Measurements from ENCODE around the gene ZNF22. TPM values are rescaled to one million over a fixed set of nuclear protein-coding genes. Genes with fewer than 3 reads are reported as not detected.

ZNF22 gene
- total RNA-seq, 2 donors from 2014 or later: 12.9 to 30.4 TPM

DNA sequence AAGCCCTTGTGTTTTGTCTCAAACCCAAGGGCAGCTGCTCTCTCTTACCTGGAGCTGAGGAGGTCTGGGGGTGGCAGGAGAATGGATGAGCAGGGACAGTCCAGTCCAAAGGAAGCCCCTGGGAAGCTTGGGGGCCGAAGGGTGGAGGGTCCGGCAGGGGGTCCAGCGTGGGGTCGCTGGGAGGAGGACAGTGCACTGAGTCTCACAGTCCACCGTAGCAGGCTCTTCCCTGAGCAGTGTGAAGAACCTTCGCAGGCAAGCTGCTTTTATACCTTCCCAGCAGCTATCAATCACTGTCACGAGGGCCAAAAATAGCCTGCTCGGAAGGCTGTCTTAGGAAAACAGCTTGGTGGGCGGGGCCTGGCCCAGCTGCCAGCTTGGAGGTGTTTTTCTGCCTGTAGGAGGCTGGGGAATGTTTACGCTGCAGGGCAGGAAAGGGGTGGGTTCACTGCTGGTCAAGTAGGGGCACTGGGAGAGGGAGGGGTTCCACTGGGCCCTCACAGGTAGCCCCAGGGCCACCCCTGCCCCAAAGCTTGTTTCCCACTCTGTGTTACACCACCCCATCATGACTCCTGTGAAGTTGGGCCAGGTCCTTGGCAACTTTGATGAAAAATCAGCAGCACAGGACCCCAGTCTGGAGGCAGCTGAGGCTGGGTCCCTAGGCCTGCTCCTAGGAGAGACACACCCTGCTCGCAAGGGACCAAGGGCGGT, 22.0 kb upstream of the ZNF22 start, which contains the start of gene DEPP1:
TSS of gene DEPP1 (minus strand) at position 240 of the 711 bp plus-strand sequence. CDS start 779 bp downstream, outside the sequence.
- Histone ChIP-seq H3K4me3 (peak within 1 kb of the TSS; percentile 71 to 74), H3K9me3 (no peaks in the 10 kb centered on the region), H3K27me3 (no peaks in the 10 kb centered on the region), H3K27ac (peak within 1 kb of the TSS; percentile 84 to 95 (median 91)), H3K36me3 (replicated peaks in 1 of 2; ENCODE audit: insufficient read depth in 1 of 2, low read depth in 2 of 2) (no peaks in the 10 kb centered on the region), H3K4me1 (peaks cover 83% of the 10 kb centered on the region)
- intact Hi-C loops (cut with DNase I): no loop called here
- WGBS, 2 donors: 4 to 6% methylated on average over 12 of the region's 12 CpGs
- ATAC-seq (peak; percentile 53), DNase-seq (peak; percentile 97 to 99 (median 99))
- TF ChIP-seq POLR2A (IDR thresholded peaks at IDR 0.05): peak; percentile 100
- peak in 4 of 7 experiments; percentile 54 to 60 (median 56) for TF ChIP-seq CTCF (IDR thresholded peaks at IDR 0.05)

- no peak overlapping the region for H3K4me3 ChIP-seq
- H3K27ac ChIP-seq: peak overlapping the region; percentile 84 to 95 (median 91)
- no peaks in the 10 kb centered on the region for H3K9me3 ChIP-seq
- 63 to 69% methylated on average over 11 to 13 of the region's 13 CpGs for WGBS, 2 donors
- peaks cover 83% of the 10 kb centered on the region for H3K4me1 ChIP-seq
- intact Hi-C loops (cut with DNase I): no loop called here
- H3K36me3 ChIP-seq (replicated peaks in 1 of 2; ENCODE audit: insufficient read depth in 1 of 2, low read depth in 2 of 2): no peaks in the 10 kb centered on the region
- DNase-seq: peak; percentile 19 to 57 (median 42)
- no peaks in the 10 kb centered on the region for H3K27me3 ChIP-seq
- no peak for ATAC-seq
- TF ChIP-seq POLR2A (IDR thresholded peaks at IDR 0.05) (no peak), CTCF (IDR thresholded peaks at IDR 0.05) (no peak)
Measured at GRCh38 chr10:44979281-44980191, 21.2 kb upstream of the ZNF22 start.

DNA sequence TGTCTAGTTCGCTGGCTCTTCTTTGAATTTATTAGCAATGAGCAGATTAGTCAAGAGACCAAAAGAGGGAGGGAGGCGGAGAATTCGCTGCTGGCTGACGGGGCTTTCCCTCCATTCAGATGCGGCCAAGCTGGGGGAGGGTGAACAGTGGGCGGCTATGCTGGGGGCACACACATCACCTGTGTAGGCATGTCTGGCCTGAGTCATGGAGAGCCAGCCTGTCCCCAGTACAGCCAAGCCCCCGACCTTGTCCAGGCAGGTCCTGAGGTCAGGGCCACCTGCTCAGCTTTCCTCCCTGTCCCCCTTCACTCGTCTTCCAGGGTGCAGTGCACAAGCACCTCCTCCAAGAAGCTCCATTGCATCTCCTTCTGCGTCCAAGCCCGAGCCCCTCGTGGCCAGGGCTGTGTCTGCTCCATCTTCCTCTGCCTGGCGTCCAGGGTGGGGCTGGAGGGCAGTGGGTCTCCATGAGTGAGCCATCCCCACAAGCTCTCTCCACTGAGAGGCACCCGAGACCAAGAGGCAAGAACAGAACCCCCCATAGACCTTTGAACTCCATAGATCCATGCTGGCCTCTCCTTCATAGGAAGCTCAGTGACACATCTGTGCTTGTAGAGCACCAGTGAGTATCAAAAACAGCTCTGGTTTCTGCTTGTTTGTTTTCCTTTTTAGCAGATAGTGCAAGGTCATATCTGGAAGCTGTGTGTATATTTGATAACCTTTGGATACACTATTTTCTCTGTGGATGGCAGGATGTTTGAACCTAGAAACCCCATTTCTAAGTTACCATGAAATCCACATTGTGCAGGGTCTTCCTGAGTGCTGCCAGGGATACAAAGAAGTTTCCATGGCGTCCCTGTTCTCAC, 20.2 kb upstream of the ZNF22 start:
- peak overlapping the region; percentile 41 to 95 (median 91) for H3K27ac ChIP-seq
- H3K9me3 ChIP-seq: no peaks in the 10 kb centered on the region
- H3K36me3 ChIP-seq (replicated peaks in 1 of 2; ENCODE audit: insufficient read depth in 1 of 2, low read depth in 2 of 2): no peaks in the 10 kb centered on the region
- ATAC-seq: no peak
- WGBS, 2 donors: 65 to 70% methylated on average over 14 of the region's 14 CpGs
- H3K4me1 ChIP-seq: peaks cover 85% of the 10 kb centered on the region
- H3K27me3 ChIP-seq: no peaks in the 10 kb centered on the region
- intact Hi-C loops (cut with DNase I): no loop called here
- peak in 2 of 4 donors; percentile 40 for DNase-seq
- no peak overlapping the region for H3K4me3 ChIP-seq
- TF ChIP-seq POLR2A (IDR thresholded peaks at IDR 0.05) (no peak), CTCF (IDR thresholded peaks at IDR 0.05) (no peak)

GRCh38 chr10:44981172-44982113, 19.3 kb upstream of the ZNF22 start:
- H3K4me3 ChIP-seq: no peak overlapping the region
- peak overlapping the region; percentile 41 to 95 (median 91) for H3K27ac ChIP-seq
- intact Hi-C loops (cut with DNase I): no loop called here
- ATAC-seq (peak; percentile 51), DNase-seq (peak; percentile 64 to 77 (median 76))
- no peak for TF ChIP-seq POLR2A (IDR thresholded peaks at IDR 0.05)
- no peak for TF ChIP-seq CTCF (IDR thresholded peaks at IDR 0.05)
- whole genome bisulfite sequencing, 2 donors: 45 to 51% methylated on average over 10 to 11 of the region's 11 CpGs
- no peaks in the 10 kb centered on the region for H3K36me3 ChIP-seq (replicated peaks in 1 of 2; ENCODE audit: insufficient read depth in 1 of 2, low read depth in 2 of 2)
- H3K9me3 ChIP-seq: no peaks in the 10 kb centered on the region
- H3K4me1 ChIP-seq: peaks cover 81% of the 10 kb centered on the region
- no peaks in the 10 kb centered on the region for H3K27me3 ChIP-seq

Measured in body of pancreas (tissue), 4 donors.